ENCODE results near the gene PHLDA3. TPM values are rescaled to one million over a fixed set of nuclear protein-coding genes. Genes with fewer than 3 reads are reported as not detected.

Gene PHLDA3
- total and polyA plus RNA-seq, 8 donors, result 4.0 to 66.5 (median 25.7) TPM

GRCh38 chr1:201463071-201463552, 5.9 kb downstream of the PHLDA3 start:
- TF ChIP-seq POLR2A (IDR thresholded peaks at IDR 0.05), result no peak
- no peak for TF ChIP-seq EP300 (IDR thresholded peaks at IDR 0.05)
- no peak for TF ChIP-seq CTCF (IDR thresholded peaks at IDR 0.05)
- no peak for TF ChIP-seq POLR2AphosphoS5 (IDR thresholded peaks at IDR 0.05)
- intact Hi-C loops (cut with DNase I; ENCODE audit: low total_unique reads), result no loop called here
- no peak for DNase-seq
- H3K4me1 ChIP-seq, result peaks cover 40 to 73% (median 63%) of the 10 kb centered on the region in 4 donors
- H3K27ac ChIP-seq, result peak overlapping the region in 4 of 5 donors; percentile 74 to 90 (median 81)
- 72 to 86% (median 81%) methylated on average over 7 of the region's 7 CpGs for WGBS, 5 donors
- H3K36me3 ChIP-seq, result peaks cover 9 to 22% (median 18%) of the 10 kb centered on the region in 4 donors
- H3K9me3 ChIP-seq, result no peaks in the 10 kb centered on the region
- peaks cover 0 to 5% (median 0%) of the 10 kb centered on the region in 3 donors for H3K27me3 ChIP-seq
- H3K4me3 ChIP-seq, result no peak overlapping the region

GRCh38 chr1:201461645-201462441, 7.1 kb downstream of the PHLDA3 start:
- intact Hi-C loops (cut with DNase I; ENCODE audit: low total_unique reads), result no loop called here
- Histone ChIP-seq H3K36me3 (peaks cover 9 to 22% (median 18%) of the 10 kb centered on the region in 4 donors), H3K9me3 (no peaks in the 10 kb centered on the region), H3K4me1 (peaks cover 36 to 65% (median 53%) of the 10 kb centered on the region in 4 donors), H3K27ac (peak overlapping the region; percentile 64 to 90 (median 80)), H3K27me3 (no peaks in the 10 kb centered on the region), H3K4me3 (no peak overlapping the region)
- DNase-seq, result peak; percentile 67 to 90
- TF ChIP-seq CTCF (IDR thresholded peaks at IDR 0.05) (no peak), POLR2AphosphoS5 (IDR thresholded peaks at IDR 0.05) (peak; percentile 8 to 85 (median 38))
- 54 to 67% (median 59%) methylated on average over 11 to 13 of the region's 13 CpGs for WGBS, 5 donors

GRCh38 chr1:201460814-201461644, 8.0 kb downstream of the PHLDA3 start:
- no peak overlapping the region for H3K4me3 ChIP-seq
- DNase-seq, result peak; percentile 61 to 89
- no peaks in the 10 kb centered on the region for H3K9me3 ChIP-seq
- peak overlapping the region; percentile 64 to 90 (median 80) for H3K27ac ChIP-seq
- intact Hi-C loops (cut with DNase I; ENCODE audit: low total_unique reads), result no loop called here
- no peaks in the 10 kb centered on the region for H3K27me3 ChIP-seq
- WGBS, 5 donors, result 46 to 62% (median 54%) methylated on average over 8 of the region's 8 CpGs
- no peak for TF ChIP-seq EP300 (IDR thresholded peaks at IDR 0.05)
- TF ChIP-seq POLR2AphosphoS5 (IDR thresholded peaks at IDR 0.05), result peak; percentile 33 to 88 (median 87)
- H3K4me1 ChIP-seq, result peaks cover 38 to 65% (median 49%) of the 10 kb centered on the region in 4 donors
- peaks cover 9 to 22% (median 18%) of the 10 kb centered on the region in 4 donors for H3K36me3 ChIP-seq

- Histone ChIP-seq H3K27ac (peak overlapping the region in 2 of 5 donors; percentile 80 to 82), H3K4me3 (no peak overlapping the region), H3K4me1 (peaks cover 35 to 59% (median 43%) of the 10 kb centered on the region in 4 donors), H3K27me3 (no peaks in the 10 kb centered on the region), H3K36me3 (peaks cover 0 to 10% (median 6%) of the 10 kb centered on the region in 4 donors), H3K9me3 (no peaks in the 10 kb centered on the region)
- intact Hi-C loops (cut with DNase I; ENCODE audit: low total_unique reads), result no loop called here
- 83 to 98% (median 93%) methylated on average over 5 of the region's 5 CpGs for WGBS, 5 donors
- TF ChIP-seq POLR2A (IDR thresholded peaks at IDR 0.05), result no peak
- TF ChIP-seq EP300 (IDR thresholded peaks at IDR 0.05), result no peak
- no peak for TF ChIP-seq POLR2AphosphoS5 (IDR thresholded peaks at IDR 0.05)
- TF ChIP-seq CTCF (IDR thresholded peaks at IDR 0.05), result no peak
- no peak for DNase-seq
These were observed 9.2 kb downstream of the PHLDA3 start for GRCh38 chr1:201459775-201460174.
